Spleen (tissue), 7 donors: ENCODE data around the gene HSPA1B.

Experiments
- POLR2A ChIP-seq, 3 donors: fragments of 450-650 bp; IDR thresholded peaks; one replicate each; pipeline ENCODE4 v1.5.1; 2017; ENCODE audit warnings: antibody characterized with exemption in 3 of 3, mild to moderate bottlenecking in 1 of 3
- POLR2AphosphoS5 ChIP-seq, 3 donors: sonication (generic); formaldehyde crosslinking; IDR thresholded peaks; one replicate each; pipeline ENCODE4 v1.5.1; 2017; ENCODE audit warnings: antibody characterized with exemption in 3 of 3
- TF ChIP-seq, protein P1 (sequence below), 11 experiments: fragments of 200-600 bp in 7 of 11; fragments of 450-650 bp in 4 of 11; sonication (generic) in 4 of 11; IDR thresholded peaks in 8 of 11; conservative IDR thresholded peaks in 3 of 11; 1 replicate in 7 of 11; 2 replicates in 4 of 11; pipeline versions ENCODE4 v1.4.0 to v1.8.0; 2016 to 2021; ENCODE audit warnings: antibody characterized with exemption in 11 of 11, inconsistent platforms in 4 of 11, mild to moderate bottlenecking in 1 of 11
- donor health status: DM: no; HTN: no; CAD: no; lungs with moderate emphysema.
- donor health status: DM: no; HTN: no; CAD: no.
- donor health status: DM: no; HTN: no; CAD: no.

GRCh38 chr6:31878222-31878621, 50.7 kb downstream of the HSPA1B start:
- TF ChIP-seq, protein P1, sequence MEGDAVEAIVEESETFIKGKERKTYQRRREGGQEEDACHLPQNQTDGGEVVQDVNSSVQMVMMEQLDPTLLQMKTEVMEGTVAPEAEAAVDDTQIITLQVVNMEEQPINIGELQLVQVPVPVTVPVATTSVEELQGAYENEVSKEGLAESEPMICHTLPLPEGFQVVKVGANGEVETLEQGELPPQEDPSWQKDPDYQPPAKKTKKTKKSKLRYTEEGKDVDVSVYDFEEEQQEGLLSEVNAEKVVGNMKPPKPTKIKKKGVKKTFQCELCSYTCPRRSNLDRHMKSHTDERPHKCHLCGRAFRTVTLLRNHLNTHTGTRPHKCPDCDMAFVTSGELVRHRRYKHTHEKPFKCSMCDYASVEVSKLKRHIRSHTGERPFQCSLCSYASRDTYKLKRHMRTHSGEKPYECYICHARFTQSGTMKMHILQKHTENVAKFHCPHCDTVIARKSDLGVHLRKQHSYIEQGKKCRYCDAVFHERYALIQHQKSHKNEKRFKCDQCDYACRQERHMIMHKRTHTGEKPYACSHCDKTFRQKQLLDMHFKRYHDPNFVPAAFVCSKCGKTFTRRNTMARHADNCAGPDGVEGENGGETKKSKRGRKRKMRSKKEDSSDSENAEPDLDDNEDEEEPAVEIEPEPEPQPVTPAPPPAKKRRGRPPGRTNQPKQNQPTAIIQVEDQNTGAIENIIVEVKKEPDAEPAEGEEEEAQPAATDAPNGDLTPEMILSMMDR (IDR thresholded peaks at IDR 0.05 in 8 of 11, conservative IDR thresholded peaks at IDR 0.05 in 3 of 11), result no peak
- TF ChIP-seq POLR2A (IDR thresholded peaks at IDR 0.05) (no peak), POLR2AphosphoS5 (IDR thresholded peaks at IDR 0.05) (no peak)
